Astrocyte (in vitro differentiated cells and primary cell): ENCODE data around the gene DAP.

Source experiments
- EZH2 ChIP-seq: IDR thresholded peaks from 2 replicates; pipeline ENCODE4 v1.6.1; 2012; ENCODE audit warnings: mild to moderate bottlenecking, low read length, inconsistent platforms; ENCODE audit not compliant: insufficient read depth
- TF ChIP-seq, protein P1 (sequence below): IDR thresholded peaks from 2 replicates; pipeline ENCODE4 v1.5.1; 2011; ENCODE audit warnings: low read depth, mild to moderate bottlenecking, inconsistent platforms, low read length, moderate library complexity; ENCODE audit not compliant: insufficient read depth

DNA sequence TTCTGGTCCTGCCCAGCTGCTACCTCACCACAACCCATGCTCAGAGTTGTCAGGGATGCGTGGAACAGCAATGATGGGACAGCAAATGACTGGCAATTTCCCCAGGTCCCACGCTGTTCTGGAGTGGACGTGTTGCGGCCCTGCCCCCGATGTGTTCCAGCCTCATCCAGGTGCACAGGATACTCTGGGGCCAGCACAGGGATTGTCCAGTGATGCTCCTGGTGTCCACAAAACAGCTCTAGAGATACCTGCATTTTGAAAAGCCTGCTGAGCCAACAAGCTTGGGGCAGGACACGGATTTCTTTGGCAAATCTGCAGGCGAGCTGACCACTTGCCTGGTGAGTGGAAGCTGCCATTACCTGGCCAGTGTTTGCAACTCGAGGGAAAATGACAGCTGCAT is 108.4 kb downstream of the DAP start:
- TF ChIP-seq, protein P1, sequence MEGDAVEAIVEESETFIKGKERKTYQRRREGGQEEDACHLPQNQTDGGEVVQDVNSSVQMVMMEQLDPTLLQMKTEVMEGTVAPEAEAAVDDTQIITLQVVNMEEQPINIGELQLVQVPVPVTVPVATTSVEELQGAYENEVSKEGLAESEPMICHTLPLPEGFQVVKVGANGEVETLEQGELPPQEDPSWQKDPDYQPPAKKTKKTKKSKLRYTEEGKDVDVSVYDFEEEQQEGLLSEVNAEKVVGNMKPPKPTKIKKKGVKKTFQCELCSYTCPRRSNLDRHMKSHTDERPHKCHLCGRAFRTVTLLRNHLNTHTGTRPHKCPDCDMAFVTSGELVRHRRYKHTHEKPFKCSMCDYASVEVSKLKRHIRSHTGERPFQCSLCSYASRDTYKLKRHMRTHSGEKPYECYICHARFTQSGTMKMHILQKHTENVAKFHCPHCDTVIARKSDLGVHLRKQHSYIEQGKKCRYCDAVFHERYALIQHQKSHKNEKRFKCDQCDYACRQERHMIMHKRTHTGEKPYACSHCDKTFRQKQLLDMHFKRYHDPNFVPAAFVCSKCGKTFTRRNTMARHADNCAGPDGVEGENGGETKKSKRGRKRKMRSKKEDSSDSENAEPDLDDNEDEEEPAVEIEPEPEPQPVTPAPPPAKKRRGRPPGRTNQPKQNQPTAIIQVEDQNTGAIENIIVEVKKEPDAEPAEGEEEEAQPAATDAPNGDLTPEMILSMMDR = no peak
- TF ChIP-seq EZH2 = no peak
